OCI-LY7 (cell line): ENCODE data around the gene FHL5. TPM values are rescaled to one million over a fixed set of nuclear protein-coding genes. Genes with fewer than 3 reads are reported as not detected.

ENCODE experiments used
- BruUV-seq: library from RNA; stranded (reverse); fragments of 400-500 nt; replicated peaks from 2 replicates; lab custom pipeline; 2021; lab: Mats Ljungman, UMichigan
- CTCF ChIA-PET: fragments of 300-600 bp; sonication (Branson Sonifier 250); formaldehyde crosslinking; loops from one replicate; lab custom pipeline; 2022; ENCODE audit warnings: antibody characterized with exemption; ENCODE audit not compliant: unreplicated experiment; lab: Charles Lee
- POLR2A ChIA-PET: fragments of 300-600 bp; sonication (Branson Sonifier 250); formaldehyde crosslinking; loops from one replicate; lab custom pipeline; 2022; ENCODE audit warnings: antibody characterized with exemption; lab: Charles Lee
- DNase-seq: peaks from one replicate; pipeline ENCODE4 v3.0.0-alpha.2; 2015; ENCODE audit warnings: low spot score
- H2AFZ ChIP-seq: fragments of 200-600 bp; sonication (generic), shearing (Covaris generic); 2 replicates; pipeline ENCODE4 v1.6.1; 2014; ENCODE audit warnings: mild to moderate bottlenecking, antibody characterized with exemption, low read length, moderate library complexity
- H3K27ac ChIP-seq: fragments of 200-600 bp; sonication (generic); 2 replicates; pipeline ENCODE4 v1.5.1; 2014; ENCODE audit warnings: mixed run types, low read depth, mild to moderate bottlenecking, moderate library complexity, low read length, inconsistent platforms; ENCODE audit not compliant: poor library complexity, severe bottlenecking
- H3K36me3 ChIP-seq: fragments of 200-600 bp; sonication (generic); 2 replicates; pipeline ENCODE4 v1.6.1; 2014; ENCODE audit warnings: mild to moderate bottlenecking, antibody characterized with exemption, low read length, moderate library complexity, mixed read lengths; ENCODE audit not compliant: insufficient read depth
- H3K4me1 ChIP-seq: fragments of 200-600 bp; sonication (generic); 2 replicates; pipeline ENCODE4 v1.5.1; 2014; ENCODE audit warnings: mild to moderate bottlenecking, low read length; ENCODE audit not compliant: insufficient read depth, poor library complexity, severe bottlenecking
- H3K4me2 ChIP-seq: fragments of 200-600 bp; sonication (generic); 2 replicates; pipeline ENCODE4 v1.6.1; 2014; ENCODE audit warnings: mild to moderate bottlenecking, low read length
- H3K4me3 ChIP-seq: fragments of 200-600 bp; sonication (generic); 2 replicates; pipeline ENCODE4 v1.5.1; 2014; ENCODE audit warnings: mild to moderate bottlenecking, low read depth, low read length; ENCODE audit not compliant: poor library complexity, severe bottlenecking
- H3K79me2 ChIP-seq: fragments of 200-600 bp; sonication (generic); 2 replicates; pipeline ENCODE4 v1.6.1; 2016; ENCODE audit warnings: low read depth, mild to moderate bottlenecking, low read length, moderate library complexity, mixed read lengths; ENCODE audit not compliant: insufficient read depth
- H3K9me2 ChIP-seq: fragments of 200-600 bp; sonication (generic); 2 replicates; pipeline ENCODE4 v1.6.1; 2016; ENCODE audit warnings: mild to moderate bottlenecking, low read length, mixed read lengths; ENCODE audit not compliant: insufficient read depth
- H3K9me3 ChIP-seq: fragments of 200-600 bp; sonication (generic); 2 replicates; pipeline ENCODE4 v1.6.1; 2014; ENCODE audit warnings: mild to moderate bottlenecking, mixed run types, low read length, mixed read lengths
- H4K20me1 ChIP-seq: fragments of 200-600 bp; sonication (generic); 2 replicates; pipeline ENCODE4 v1.6.1; 2014; ENCODE audit warnings: mild to moderate bottlenecking, antibody characterized with exemption, low read length, moderate library complexity, mixed read lengths; ENCODE audit not compliant: insufficient read depth
- EZH2phosphoT487 ChIP-seq: fragments of 200-600 bp; sonication (generic); IDR thresholded peaks from 2 replicates; pipeline ENCODE4 v1.6.1; 2018; ENCODE audit warnings: low read depth, borderline replicate concordance, mild to moderate bottlenecking, mixed run types, antibody characterized with exemption, low read length, moderate library complexity, mixed read lengths
- intact Hi-C: fragments of 100-400 bp; cut with micrococcal nuclease; formaldehyde crosslinking; loops from one replicate; pipeline ENCODE4 v1.10.0; 2022; ENCODE audit not compliant: unreplicated experiment
- total RNA-seq, 2 experiments: library from RNA; depleted of rRNA in 1 of 2; stranded (reverse); fragments of >200 nt in 1 of 2; shearing (Covaris generic) in 1 of 2; gene quantifications; 2 replicates each; pipeline ENCODE4 v1.2.3, GENCODE V29; 2014 to 2022
- TF ChIP-seq, protein P1 (sequence below): fragments of 200-600 bp; sonication (generic); conservative IDR thresholded peaks from 2 replicates; pipeline ENCODE4 v1.5.1; 2014; ENCODE audit warnings: mild to moderate bottlenecking, antibody characterized with exemption, low read length, moderate library complexity, mixed read lengths

Gene FHL5
- total RNA-seq, 2 experiments from 2014 or later: not detected

DNA sequence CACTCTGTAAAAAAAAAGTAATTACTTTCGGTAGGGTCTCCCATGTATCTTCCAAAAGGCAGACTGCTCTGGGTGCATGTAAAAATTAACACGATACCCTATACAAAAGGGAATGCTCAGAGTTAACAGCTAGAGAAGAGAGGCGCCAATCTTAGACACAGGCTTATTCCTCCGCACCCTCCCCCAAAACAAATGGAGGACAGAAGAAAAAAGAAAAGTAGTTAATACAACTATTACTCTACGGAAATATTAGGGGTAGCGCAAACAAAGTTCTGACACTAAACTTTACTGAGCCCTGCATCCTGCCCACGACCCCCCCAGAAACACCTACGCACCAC, 41.7 kb upstream of the FHL5 start:
- ChIA-PET CTCF (no interaction called here), POLR2A (interaction anchor here (1.4 kb wide), 1 partner anchor 10 kb away, joined by 3 read pairs; no protein-coding TSS in a partner anchor)
- TF ChIP-seq, protein P1, sequence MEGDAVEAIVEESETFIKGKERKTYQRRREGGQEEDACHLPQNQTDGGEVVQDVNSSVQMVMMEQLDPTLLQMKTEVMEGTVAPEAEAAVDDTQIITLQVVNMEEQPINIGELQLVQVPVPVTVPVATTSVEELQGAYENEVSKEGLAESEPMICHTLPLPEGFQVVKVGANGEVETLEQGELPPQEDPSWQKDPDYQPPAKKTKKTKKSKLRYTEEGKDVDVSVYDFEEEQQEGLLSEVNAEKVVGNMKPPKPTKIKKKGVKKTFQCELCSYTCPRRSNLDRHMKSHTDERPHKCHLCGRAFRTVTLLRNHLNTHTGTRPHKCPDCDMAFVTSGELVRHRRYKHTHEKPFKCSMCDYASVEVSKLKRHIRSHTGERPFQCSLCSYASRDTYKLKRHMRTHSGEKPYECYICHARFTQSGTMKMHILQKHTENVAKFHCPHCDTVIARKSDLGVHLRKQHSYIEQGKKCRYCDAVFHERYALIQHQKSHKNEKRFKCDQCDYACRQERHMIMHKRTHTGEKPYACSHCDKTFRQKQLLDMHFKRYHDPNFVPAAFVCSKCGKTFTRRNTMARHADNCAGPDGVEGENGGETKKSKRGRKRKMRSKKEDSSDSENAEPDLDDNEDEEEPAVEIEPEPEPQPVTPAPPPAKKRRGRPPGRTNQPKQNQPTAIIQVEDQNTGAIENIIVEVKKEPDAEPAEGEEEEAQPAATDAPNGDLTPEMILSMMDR: no peak
- no peak for TF ChIP-seq EZH2phosphoT487
- Histone ChIP-seq H4K20me1 (no peaks in the 10 kb centered on the region), H3K79me2 (peaks cover 36% of the 10 kb centered on the region; the same call in 1 of the 2 replicates), H3K4me1 (peaks cover 24% of the 10 kb centered on the region), H3K27ac (peak overlapping the region; percentile 84), H2AFZ (peak overlapping the region; percentile 97), H3K9me3 (no peaks in the 10 kb centered on the region), H3K9me2 (no peaks in the 10 kb centered on the region), H3K4me2 (peak overlapping the region; percentile 75), H3K36me3 (peaks cover 19% of the 10 kb centered on the region), H3K4me3 (peak overlapping the region; percentile 90)
- intact Hi-C loops: loop anchor here (2.0 to 10.0 kb wide), 4 partner anchors 90 to 944 kb away; partner anchors contain the start of genes GPR63, MANEA and MMS22L
- no TSS peak for BruUV-seq
- DNase-seq: no peak

GRCh38 chr6:96521644-96522464, 41.1 kb upstream of the FHL5 start, which contains the start of gene UFL1:
TSS of gene UFL1 (plus strand) at chr6:96521806. CDS start at chr6:96521874, 68 bp downstream.
- ChIA-PET POLR2A (interaction anchor here (0.6 to 1.7 kb wide), 11 partner anchors 10 to 512 kb away, joined by 3 to 13 read pairs (median 3); no protein-coding TSS in a partner anchor), CTCF (no interaction called here)
- H3K9me2 ChIP-seq: no peaks in the 10 kb centered on the region
- H3K36me3 ChIP-seq: peaks cover 25% of the 10 kb centered on the region
- peaks cover 36% of the 10 kb centered on the region; the same call in 1 of the 2 replicates for H3K79me2 ChIP-seq
- peaks cover 24% of the 10 kb centered on the region for H3K4me1 ChIP-seq
- H3K27ac ChIP-seq: peak within 1 kb of the TSS; percentile 84
- no TSS peak for BruUV-seq
- intact Hi-C loops: loop anchor here (1.0 to 10.0 kb wide), 6 partner anchors 89 to 945 kb away; partner anchors contain the start of genes GPR63, MANEA, MMS22L and NDUFAF4
- peak within 1 kb of the TSS; percentile 75 for H3K4me2 ChIP-seq
- TF ChIP-seq, protein P1: no peak
- no peak for TF ChIP-seq EZH2phosphoT487
- peak; percentile 95 for DNase-seq
- no peaks in the 10 kb centered on the region for H3K9me3 ChIP-seq
- no peaks in the 10 kb centered on the region for H4K20me1 ChIP-seq
- H2AFZ ChIP-seq: peak within 1 kb of the TSS; percentile 97
- H3K4me3 ChIP-seq: peak within 1 kb of the TSS; percentile 90
